H1 (cell line): Measurements from ENCODE around the gene RNFT2. TPM values are rescaled to one million over a fixed set of nuclear protein-coding genes. Genes with fewer than 3 reads are reported as not detected.

ENCODE experiments used
- CTCF ChIA-PET: fragments of 300-600 bp; sonication (Branson Sonifier 250); formaldehyde crosslinking; loops from one replicate; lab custom pipeline; 2021; ENCODE audit not compliant: partially characterized antibody; lab: Charles Lee
- POLR2A ChIA-PET: fragments of 300-600 bp; sonication (Branson Sonifier 250); formaldehyde crosslinking; loops from one replicate; lab custom pipeline; 2021; ENCODE audit warnings: inconsistent platforms; ENCODE audit not compliant: partially characterized antibody; lab: Charles Lee
- DNase-seq, 2 experiments: peaks; one replicate each; pipeline versions ENCODE4 v3.0.0 to v3.0.0-alpha.2; 2010 to 2022; ENCODE audit warnings: low spot score in 2 of 2, low read depth in 1 of 2, mixed read lengths in 1 of 2
- FAIRE-seq: peaks from 2 replicates; lab custom pipeline; 2011; peaks lifted over from hg19 to GRCh38; lab: Jason Lieb, UNC
- H2AFZ ChIP-seq: 2 replicates; pipeline ENCODE4 v1.8.1; 2012; ENCODE audit warnings: low read length, inconsistent platforms
- H2AK5ac ChIP-seq: 2 replicates; pipeline ENCODE4 v1.6.1; 2013; ENCODE audit warnings: low read depth, low read length
- H2BK120ac ChIP-seq: replicated peaks from 2 replicates; pipeline ENCODE3; 2013; ENCODE audit warnings: low read depth, low read length, inconsistent platforms
- H2BK12ac ChIP-seq: 2 replicates; pipeline ENCODE4 v1.6.1; 2013; ENCODE audit warnings: low read depth, low read length
- H2BK15ac ChIP-seq: 2 replicates; pipeline ENCODE4 v1.6.1; 2013; ENCODE audit warnings: low read length
- H2BK20ac ChIP-seq: 2 replicates; pipeline ENCODE4 v1.6.1; 2013; ENCODE audit warnings: low read length
- H2BK5ac ChIP-seq: 2 replicates; pipeline ENCODE4 v1.6.1; 2013; ENCODE audit warnings: low read depth, low read length
- H3K14ac ChIP-seq: 2 replicates; pipeline ENCODE4 v1.6.1; 2013; ENCODE audit warnings: inconsistent platforms; ENCODE audit not compliant: insufficient read length
- H3K18ac ChIP-seq: 2 replicates; pipeline ENCODE4 v1.6.1; 2013; ENCODE audit warnings: low read length; ENCODE audit errors: extremely low read depth
- H3K23ac ChIP-seq: 2 replicates; pipeline ENCODE4 v1.6.1; 2013; ENCODE audit warnings: inconsistent platforms; ENCODE audit not compliant: insufficient read length
- H3K23me2 ChIP-seq: 2 replicates; pipeline ENCODE4 v1.6.1; 2013; ENCODE audit warnings: low read depth, low read length
- H3K27ac ChIP-seq: 2 replicates; pipeline ENCODE4 v1.6.1; 2011; ENCODE audit warnings: low read depth, low read length, inconsistent platforms
- H3K27me3 ChIP-seq, 4 experiments: replicated peaks in 1 of 4; 1 replicate in 1 of 4; 2 replicates in 3 of 4; pipeline versions ENCODE4 v1.6.1 to v1.8.1; 2011 to 2013; ENCODE audit warnings: low read length in 3 of 4, mild to moderate bottlenecking in 3 of 4, inconsistent platforms in 2 of 4, mixed read lengths in 2 of 4, moderate library complexity in 1 of 4; ENCODE audit not compliant: control insufficient read depth in 3 of 4, insufficient read depth in 3 of 4; ENCODE audit errors: extremely low read depth in 1 of 4
- H3K36me3 ChIP-seq, 4 experiments: 2 replicates each; pipeline versions ENCODE4 v1.6.1 to v1.8.1; 2011 to 2013; ENCODE audit warnings: mild to moderate bottlenecking in 4 of 4, low read length in 3 of 4, moderate library complexity in 2 of 4, control low read depth in 1 of 4, inconsistent platforms in 1 of 4; ENCODE audit not compliant: insufficient read depth in 4 of 4, control insufficient read depth in 2 of 4
- H3K4ac ChIP-seq: replicated peaks from 2 replicates; pipeline ENCODE3; 2013; ENCODE audit warnings: low read length, low read depth, mixed read lengths, inconsistent platforms; ENCODE audit not compliant: insufficient read length
- H3K4me1 ChIP-seq, 4 experiments: replicated peaks in 1 of 4; 1 replicate in 1 of 4; 2 replicates in 3 of 4; pipeline versions ENCODE4 v1.6.1 to v1.8.1; 2011 to 2013; ENCODE audit warnings: low read length in 3 of 4, inconsistent platforms in 2 of 4, mixed read lengths in 1 of 4; ENCODE audit not compliant: insufficient read depth in 4 of 4, control insufficient read depth in 3 of 4
- H3K4me2 ChIP-seq, 2 experiments: 2 replicates each; pipeline versions ENCODE4 v1.6.1 to v1.8.1; 2011 to 2013; ENCODE audit warnings: low read depth in 2 of 2, low read length in 2 of 2, control low read depth in 1 of 2, inconsistent platforms in 1 of 2, mild to moderate bottlenecking in 1 of 2; ENCODE audit not compliant: insufficient read depth in 1 of 2
- H3K4me3 ChIP-seq, 4 experiments: fragments of 200-600, 300-600 bp in 1 of 4; sonication (generic), shearing (Covaris generic), sonication (Bioruptor Twin) in 1 of 4; 2 replicates each; pipeline versions ENCODE4 v1.5.1 to v1.8.1; 2011 to 2016; ENCODE audit warnings: low read length in 4 of 4, low read depth in 3 of 4, control low read depth in 2 of 4, inconsistent platforms in 2 of 4, mild to moderate bottlenecking in 2 of 4, mixed read lengths in 1 of 4, moderate library complexity in 1 of 4; ENCODE audit not compliant: insufficient read depth in 2 of 4; ENCODE audit errors: extremely low read depth in 1 of 4
- H3K56ac ChIP-seq: replicated peaks from 2 replicates; pipeline ENCODE3; 2013; ENCODE audit warnings: low read depth, mild to moderate bottlenecking, mixed read lengths, low read length, inconsistent platforms; ENCODE audit not compliant: insufficient read length
- H3K79me1 ChIP-seq: 2 replicates; pipeline ENCODE4 v1.6.1; 2013; ENCODE audit warnings: low read depth, low read length, control low read depth
- H3K79me2 ChIP-seq, 2 experiments: 2 replicates each; pipeline versions ENCODE4 v1.6.1 to v1.8.1; 2012 to 2013; ENCODE audit warnings: low read length in 2 of 2, mild to moderate bottlenecking in 2 of 2, inconsistent platforms in 1 of 2; ENCODE audit not compliant: insufficient read depth in 2 of 2, control insufficient read depth in 1 of 2
- H3K9ac ChIP-seq, 4 experiments: replicated peaks in 1 of 4; 1 replicate in 1 of 4; 2 replicates in 3 of 4; pipeline versions ENCODE4 v1.6.1 to v1.8.1; 2011 to 2013; ENCODE audit warnings: low read depth in 3 of 4, low read length in 3 of 4, control low read depth in 2 of 4, mild to moderate bottlenecking in 2 of 4, moderate library complexity in 2 of 4, inconsistent platforms in 1 of 4; ENCODE audit errors: extremely low read depth in 1 of 4
- H3K9me3 ChIP-seq, 2 experiments: 2 replicates each; pipeline versions ENCODE4 v1.6.1 to v1.8.1; 2012 to 2013; ENCODE audit warnings: mild to moderate bottlenecking in 2 of 2, moderate library complexity in 2 of 2, control low read depth in 1 of 2, inconsistent platforms in 1 of 2, low read depth in 1 of 2, low read length in 1 of 2, mixed read lengths in 1 of 2; ENCODE audit not compliant: insufficient read depth in 2 of 2
- H4K20me1 ChIP-seq, 2 experiments: replicated peaks in 1 of 2; 2 replicates each; pipeline versions ENCODE3 to v1.8.1; 2011 to 2013; ENCODE audit warnings: inconsistent platforms in 2 of 2, low read length in 2 of 2, mild to moderate bottlenecking in 1 of 2; ENCODE audit not compliant: insufficient read depth in 2 of 2, control insufficient read depth in 1 of 2
- H4K5ac ChIP-seq: 2 replicates; pipeline ENCODE4 v1.6.1; 2013; ENCODE audit warnings: low read length, low read depth, mixed read lengths, inconsistent platforms; ENCODE audit not compliant: insufficient read length
- H4K8ac ChIP-seq: 2 replicates; pipeline ENCODE4 v1.8.0; 2013; ENCODE audit warnings: mild to moderate bottlenecking, moderate library complexity, low read length, inconsistent platforms; ENCODE audit not compliant: insufficient read depth; ENCODE audit errors: extremely low read depth
- H4K91ac ChIP-seq: replicated peaks from 2 replicates; pipeline ENCODE3; 2013; ENCODE audit warnings: low read length, mixed read lengths, inconsistent platforms; ENCODE audit not compliant: insufficient read length
- CBX5 ChIP-seq: fragments of 300-800, 300-1000 bp; sonication (generic); IDR thresholded peaks from 2 replicates; pipeline ENCODE4 v1.7.1; 2016; ENCODE audit warnings: antibody characterized with exemption, low read length, low read depth
- CHD1 ChIP-seq: IDR thresholded peaks from 2 replicates; pipeline ENCODE4 v1.6.1; 2012; ENCODE audit warnings: low read depth, low read length, improper control_type of control experiment
- E2F6 ChIP-seq: IDR thresholded peaks from 2 replicates; pipeline ENCODE4 v1.6.1; 2012; ENCODE audit warnings: inconsistent platforms
- JUN ChIP-seq: IDR thresholded peaks from 2 replicates; pipeline ENCODE4 v1.6.1; 2011; ENCODE audit warnings: low read depth, mild to moderate bottlenecking, improper control_type of control experiment, low read length
- KDM4A ChIP-seq: IDR thresholded peaks from one replicate; pipeline ENCODE4 v1.7.1; 2012; ENCODE audit warnings: low read depth, mild to moderate bottlenecking, moderate library complexity, low read length, inconsistent platforms; ENCODE audit not compliant: severe bottlenecking
- PHF8 ChIP-seq: fragments of 200-600 bp; sonication (generic); conservative IDR thresholded peaks from 2 replicates; pipeline ENCODE4 v1.7.1; 2012; ENCODE audit warnings: low read depth, mild to moderate bottlenecking, inconsistent platforms, low read length, moderate library complexity
- POU5F1 ChIP-seq: IDR thresholded peaks from 2 replicates; pipeline ENCODE4 v1.6.1; 2011; ENCODE audit warnings: low read depth, mild to moderate bottlenecking, low read length, moderate library complexity
- RAD21 ChIP-seq, 2 experiments: IDR thresholded peaks in 1 of 2; conservative IDR thresholded peaks in 1 of 2; 2 replicates each; pipeline ENCODE4 v1.6.1; 2011; ENCODE audit warnings: low read depth in 2 of 2, low read length in 2 of 2, improper control_type of control experiment in 1 of 2, inconsistent platforms in 1 of 2, mild to moderate bottlenecking in 1 of 2, moderate library complexity in 1 of 2
- TAF1 ChIP-seq: IDR thresholded peaks from 2 replicates; pipeline ENCODE4 v1.6.1; 2011; ENCODE audit warnings: mild to moderate bottlenecking, low read depth, low read length
- WGBS, 2 experiments: shearing (Covaris generic) in 1 of 2; methylation state at CpG; one replicate each; pipeline versions ENCODE4 v1.1.6 to v1.1.7; 2013 to 2015; ENCODE audit warnings: low lambda C conversion rate in 2 of 2, mixed read lengths in 2 of 2, inconsistent platforms in 1 of 2, low coverage in 1 of 2, missing lambda C conversion rate in 1 of 2; ENCODE audit not compliant: insufficient replicate concordance in 2 of 2, insufficient coverage in 1 of 2, insufficient read length in 1 of 2; ENCODE audit errors: extremely low coverage in 1 of 2, missing lambda C conversion rate in 1 of 2; 5-methylcytosine and 5-hydroxymethylcytosine counted together
- polyA plus RNA-seq, 7 experiments: library from polyadenylated mRNA; depleted of rRNA in 3 of 7; stranded (reverse) in 5 of 7; unstranded in 2 of 7; fragments of >200 nt in 5 of 7; fragments of 200-250 nt in 2 of 7; gene quantifications; 1 replicate in 5 of 7; 2 replicates in 1 of 7; 4 replicates in 1 of 7; pipeline versions ENCODE4 v1.2.1 to v1.2.3, GENCODE V29; 2011 to 2013; ENCODE audit warnings: missing spikeins in 2 of 7, mixed read lengths in 2 of 7
- total RNA-seq: library from RNA; stranded (reverse); fragmentation: NEBNext Ultra II Directional; extraction: Animal tissue kit (Norgen Biotek cat#: 25700); gene quantifications from 2 replicates; pipeline ENCODE4 v1.2.1, GENCODE V29; 2021
- TF ChIP-seq, protein P1 (sequence below): IDR thresholded peaks from 2 replicates; pipeline ENCODE4 v1.6.1; 2012; ENCODE audit warnings: inconsistent platforms

Gene RNFT2
- total and polyA plus RNA-seq, 2 of the 8 experiments (the other 6 are each of a cell fraction or from before 2014, with no cell fraction given) = 14.2 to 33.1 TPM

- Histone ChIP-seq H3K4me1 (peaks cover 0 to 7% (median 3%) of the 10 kb centered on the region in 4 experiments; a peak in 4 of 7 replicates), H2BK5ac (no peak overlapping the region), H3K9me3 (no peaks in the 10 kb centered on the region), H2BK12ac (no peak overlapping the region), H2BK15ac (no peak overlapping the region), H2BK20ac (no peak overlapping the region), H3K79me2 (no peaks in the 10 kb centered on the region), H3K27ac (no peak overlapping the region), H4K20me1 (no peaks in the 10 kb centered on the region), H3K23me2 (0 out of 2 replicates have a peak, but pooled peaks cover 5% of the 10 kb centered on the region), H3K4me2 (no peak overlapping the region), H2AK5ac (no peak overlapping the region), H3K4me3 (no peak overlapping the region), H2BK120ac (no peak overlapping the region), H3K9ac (no peak overlapping the region), H3K56ac (no peak overlapping the region), H2AFZ (no peak overlapping the region), H3K27me3 (peaks cover 0 to 8% (median 5%) of the 10 kb centered on the region in 4 experiments; a peak in 5 of 7 replicates), H3K14ac (no peak overlapping the region), H4K8ac (no peak overlapping the region), H4K91ac (no peak overlapping the region), H4K5ac (no peak overlapping the region), H3K18ac (no peak overlapping the region), H3K79me1 (no peaks in the 10 kb centered on the region), H3K36me3 (no peaks in the 10 kb centered on the region), H3K23ac (no peak overlapping the region), H3K4ac (no peak overlapping the region)
- DNase-seq = no peak
- TF ChIP-seq JUN (no peak), E2F6 (no peak), RAD21 (IDR thresholded peaks at IDR 0.05 in 1 of 2, conservative IDR thresholded peaks at IDR 0.05 in 1 of 2; ENCODE audit: low read depth in 2 of 2, low read length in 2 of 2) (no peak), KDM4A (no peak), POU5F1 (no peak), TAF1 (no peak), CHD1 (no peak), CBX5 (no peak), PHF8 (no peak)
- TF ChIP-seq, protein P1, sequence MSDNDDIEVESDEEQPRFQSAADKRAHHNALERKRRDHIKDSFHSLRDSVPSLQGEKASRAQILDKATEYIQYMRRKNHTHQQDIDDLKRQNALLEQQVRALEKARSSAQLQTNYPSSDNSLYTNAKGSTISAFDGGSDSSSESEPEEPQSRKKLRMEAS = no peak
- ChIA-PET POLR2A (no interaction called here), CTCF (interaction anchor here (0.6 to 3.0 kb wide), 11 partner anchors 9 to 752 kb away, joined by 3 to 19 read pairs (median 3); no protein-coding TSS in a partner anchor)
- WGBS, 2 experiments = 91% methylated on average over 2 of the region's 2 CpGs; no CpG with 5 or more reads in 1 of the 2 experiments
- no peak for FAIRE-seq
Observed at GRCh38 chr12:116698554-116699075, 39.5 kb upstream of the RNFT2 start.
